ENCODE data around the gene NEMP1. TPM values are rescaled to one million over a fixed set of nuclear protein-coding genes. Genes with fewer than 3 reads are reported as not detected.
"Not testable (repeated sequence)": the region's sequence is repeated elsewhere in the genome, so short reads cannot be mapped to it uniquely, and the experiment has no call there.

NEMP1 gene
- total RNA-seq, 2 experiments from 2014 or later: 7.2 to 9.9 TPM

GRCh38 chr12:57124261-57124877 lies 45.8 kb upstream of the NEMP1 start:
- H3K27me3 Mint-ChIP-seq: no peaks in the 10 kb centered on the region
- intact Hi-C loops (cut with DNase I, micrococcal nuclease): loop anchor here (1.0 to 2.0 kb wide), 3 partner anchors 48 to 59 kb away; no protein-coding TSS in a partner anchor
- no peak overlapping the region for H3K27ac Mint-ChIP-seq
- Histone ChIP-seq H3K4me3 (ENCODE audit: low read length) (no peak overlapping the region), H3K4me1 (ENCODE audit: insufficient read depth, low read length) (peaks cover 28% of the 10 kb centered on the region), H3K9me3 (ENCODE audit: control insufficient read depth in 1 of 2, insufficient read depth in 1 of 2, low read length in 2 of 2) (no peaks in the 10 kb centered on the region), H3K36me3 (ENCODE audit: insufficient read depth, low read length) (no peaks in the 10 kb centered on the region), H3K27ac (ENCODE audit: low read depth in 1 of 2, low read length in 2 of 2) (no peak overlapping the region), H3K27me3 (ENCODE audit: control insufficient read depth in 1 of 2, insufficient read depth in 2 of 2, low read length in 2 of 2) (no peaks in the 10 kb centered on the region)
- CTCF ChIA-PET: interaction anchor here (0.6 to 7.8 kb wide), 24 partner anchors 9 to 496 kb away, joined by 3 to 63 read pairs (median 4); partner anchors contain the start of gene STAT6
- H3K4me1 Mint-ChIP-seq (ENCODE audit: low read depth): peaks cover 13% of the 10 kb centered on the region
- TF ChIP-seq CTCF (IDR thresholded peaks at IDR 0.05): peak; percentile 98
- H3K9me3 Mint-ChIP-seq: no peaks in the 10 kb centered on the region
- POLR2A ChIA-PET: interaction anchor here (1.0 to 1.9 kb wide), 3 partner anchors 12 to 59 kb away, joined by 3 to 11 read pairs (median 6); partner anchors contain the start of gene STAT6
- ATAC-seq (ENCODE audit: poor library complexity): peak; percentile 73
- no peaks in the 10 kb centered on the region for H3K36me3 Mint-ChIP-seq (ENCODE audit: low read depth)
- H3K4me3 Mint-ChIP-seq: peak overlapping the region; percentile 4
- DNase-seq: peak; percentile 56 to 89 (median 70)

DNA sequence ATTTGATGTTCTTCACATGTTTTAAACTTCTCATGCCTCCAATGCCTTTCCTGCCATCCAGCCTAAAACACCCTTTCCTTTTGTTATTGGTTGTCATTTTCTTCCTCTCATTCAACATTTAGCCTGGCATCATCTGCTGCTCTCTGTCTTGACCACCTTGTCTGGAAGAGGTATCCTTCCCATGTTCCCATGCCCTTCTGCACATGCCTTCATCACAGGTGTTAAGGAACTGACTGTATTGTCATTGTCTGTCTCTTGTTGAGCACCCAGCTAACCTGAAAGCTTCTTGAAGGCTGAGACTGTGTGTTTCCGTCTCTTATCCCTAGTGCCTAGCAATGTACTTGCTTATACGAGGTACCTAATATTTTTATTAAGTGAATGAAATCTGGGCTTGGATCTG lies 45.2 kb upstream of the NEMP1 start:
- H3K27me3 Mint-ChIP-seq: no peaks in the 10 kb centered on the region
- no peaks in the 10 kb centered on the region for H3K9me3 Mint-ChIP-seq
- DNase-seq (no peak), ATAC-seq (ENCODE audit: poor library complexity) (no peak)
- Histone ChIP-seq H3K4me3 (ENCODE audit: low read length) (no peak overlapping the region), H3K4me1 (ENCODE audit: insufficient read depth, low read length) (peaks cover 24% of the 10 kb centered on the region), H3K27ac (ENCODE audit: low read depth in 1 of 2, low read length in 2 of 2) (no peak overlapping the region), H3K9me3 (ENCODE audit: control insufficient read depth in 1 of 2, insufficient read depth in 1 of 2, low read length in 2 of 2) (no peaks in the 10 kb centered on the region), H3K36me3 (ENCODE audit: insufficient read depth, low read length) (no peaks in the 10 kb centered on the region), H3K27me3 (ENCODE audit: control insufficient read depth in 1 of 2, insufficient read depth in 2 of 2, low read length in 2 of 2) (no peaks in the 10 kb centered on the region)
- intact Hi-C loops (cut with DNase I, micrococcal nuclease): loop anchor here (1.0 to 2.0 kb wide), 3 partner anchors 49 to 59 kb away; no protein-coding TSS in a partner anchor
- H3K4me1 Mint-ChIP-seq (ENCODE audit: low read depth): peaks cover 13% of the 10 kb centered on the region
- H3K4me3 Mint-ChIP-seq: no peak overlapping the region
- POLR2A ChIA-PET: interaction anchor here (1.0 to 1.9 kb wide), 3 partner anchors 12 to 59 kb away, joined by 3 to 11 read pairs (median 6); partner anchors contain the start of gene STAT6
- no peak overlapping the region for H3K27ac Mint-ChIP-seq
- CTCF ChIA-PET: interaction anchor here (0.8 to 7.8 kb wide), 19 partner anchors 8 to 496 kb away, joined by 3 to 63 read pairs (median 7); partner anchors contain the start of gene STAT6
- no peak for TF ChIP-seq CTCF (IDR thresholded peaks at IDR 0.05)
- no peaks in the 10 kb centered on the region for H3K36me3 Mint-ChIP-seq (ENCODE audit: low read depth)

- H3K27ac Mint-ChIP-seq; H3K4me1 ChIP-seq (ENCODE audit: insufficient read depth, low read length); H3K4me3 ChIP-seq (ENCODE audit: low read length); H3K9me3 Mint-ChIP-seq; H3K27me3 Mint-ChIP-seq; H3K36me3 ChIP-seq (ENCODE audit: insufficient read depth, low read length); H3K36me3 Mint-ChIP-seq (ENCODE audit: low read depth); H3K9me3 ChIP-seq (ENCODE audit: control insufficient read depth in 1 of 2, insufficient read depth in 1 of 2, low read length in 2 of 2); H3K4me1 Mint-ChIP-seq (ENCODE audit: low read depth); H3K27ac ChIP-seq (ENCODE audit: low read depth in 1 of 2, low read length in 2 of 2); ATAC-seq (ENCODE audit: poor library complexity); DNase-seq; intact Hi-C loops (cut with DNase I, micrococcal nuclease); H3K4me3 Mint-ChIP-seq; H3K27me3 ChIP-seq (ENCODE audit: control insufficient read depth in 1 of 2, insufficient read depth in 2 of 2, low read length in 2 of 2): not testable (repeated sequence)
- POLR2A ChIA-PET: interaction anchor here (1.2 kb wide), 1 partner anchor 9 kb away, joined by 4 read pairs; no protein-coding TSS in a partner anchor
- CTCF ChIA-PET: interaction anchor here (1.6 kb wide), 1 partner anchor 8 kb away, joined by 6 read pairs; no protein-coding TSS in a partner anchor
These were observed 42.1 kb upstream of the NEMP1 start for GRCh38 chr12:57120718-57121117.
